ENCODE data around the gene TEX51.

TEX51 gene

DNA sequence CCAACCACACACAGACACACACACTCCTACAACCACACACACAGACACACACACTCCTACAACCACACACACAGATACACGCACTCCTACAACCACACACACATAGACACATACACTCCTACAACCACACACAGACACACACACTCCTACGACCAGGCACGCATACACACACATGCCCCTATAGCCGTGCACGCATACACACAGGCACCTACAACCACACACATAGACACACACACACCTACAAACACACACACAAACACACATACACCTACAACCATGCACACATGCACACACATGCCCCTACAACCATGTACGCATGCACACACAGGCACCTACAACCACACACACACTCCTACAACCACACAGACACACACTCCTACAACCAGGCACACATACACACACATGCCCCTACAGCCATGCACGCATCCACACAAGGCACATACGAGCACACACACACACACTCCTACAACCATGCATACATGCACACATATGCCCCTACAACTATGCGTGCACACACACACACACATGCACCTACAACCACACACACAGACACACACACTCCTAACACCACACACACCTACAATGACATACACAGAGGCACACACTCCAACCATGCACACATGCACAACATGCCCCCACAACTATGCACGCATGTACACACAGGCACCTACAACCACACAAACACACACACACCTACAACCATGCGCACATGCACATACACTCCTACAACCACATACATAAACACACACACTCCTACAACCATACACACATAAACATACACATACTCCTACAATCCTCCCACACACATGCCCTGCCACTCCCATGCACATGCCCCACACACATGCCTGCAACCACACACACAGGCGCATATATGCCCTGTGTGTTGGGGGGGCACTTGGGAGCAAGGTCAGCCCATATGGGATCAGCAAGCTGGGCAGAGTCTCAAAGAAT, 19.1 kb upstream of the TEX51 start:
- no peak for DNase-seq (ENCODE audit: low spot score)

DNA sequence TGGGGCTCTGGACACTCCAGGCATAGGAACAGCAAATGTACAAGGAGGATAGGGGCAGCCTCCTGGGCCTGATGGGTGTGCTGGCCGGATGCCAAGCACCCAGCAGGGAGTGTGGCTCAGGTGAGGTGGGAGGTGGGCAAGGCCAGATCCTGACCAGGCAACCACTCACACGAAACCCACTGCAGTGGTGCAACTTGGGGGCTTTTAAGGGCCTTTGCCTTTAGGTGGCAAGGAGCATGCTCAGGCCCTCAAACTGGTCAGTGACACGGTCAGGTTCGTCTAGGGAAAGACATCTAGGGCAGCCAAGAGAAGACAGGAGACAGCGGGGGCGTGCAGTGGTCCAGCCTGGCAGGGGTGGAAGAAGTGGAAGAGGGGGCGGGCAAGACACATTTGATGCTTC, 18.4 kb upstream of the TEX51 start:
- DNase-seq (ENCODE audit: low spot score) = no peak

DNA sequence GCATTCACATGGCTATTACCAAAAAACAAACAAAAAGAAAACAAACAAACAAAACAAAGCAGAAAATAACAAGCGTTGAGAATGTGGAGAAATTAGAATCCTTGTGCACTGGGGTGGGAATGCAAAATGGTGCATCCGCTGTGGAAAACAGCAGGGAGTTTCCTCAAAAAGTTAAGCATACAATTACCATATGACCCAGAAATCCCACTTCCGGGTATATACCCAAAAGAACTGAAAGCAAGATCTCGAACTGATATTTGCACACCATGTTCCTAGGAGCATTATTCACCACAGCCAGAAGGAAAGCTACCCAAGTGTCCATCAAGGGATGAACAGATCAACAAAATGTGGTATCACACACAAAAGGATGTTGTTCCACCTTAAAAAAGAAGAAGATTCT, 17.9 kb upstream of the TEX51 start:
- DNase-seq (ENCODE audit: low spot score) = no peak

DNA sequence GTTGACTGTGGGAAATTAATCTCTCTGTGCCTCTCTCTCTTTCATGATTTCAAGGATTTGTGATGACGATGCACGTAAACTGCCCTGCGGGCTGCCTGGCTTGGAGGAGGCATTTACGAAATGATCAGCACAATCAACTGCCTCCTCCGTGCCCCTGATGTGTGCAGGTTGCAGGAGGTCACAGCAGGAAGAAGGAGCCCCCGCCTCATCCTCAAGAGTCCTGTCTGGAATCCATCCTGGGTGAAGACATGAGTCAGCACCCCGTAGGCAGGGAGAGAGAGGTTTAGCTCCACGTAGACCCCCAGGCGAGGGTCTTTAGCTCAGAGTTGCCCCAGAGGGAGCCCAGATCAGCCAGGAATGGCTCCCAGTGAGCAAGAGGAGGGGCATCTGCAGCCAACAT, 17.1 kb upstream of the TEX51 start:
- DNase-seq (ENCODE audit: low spot score) = no peak

DNA sequence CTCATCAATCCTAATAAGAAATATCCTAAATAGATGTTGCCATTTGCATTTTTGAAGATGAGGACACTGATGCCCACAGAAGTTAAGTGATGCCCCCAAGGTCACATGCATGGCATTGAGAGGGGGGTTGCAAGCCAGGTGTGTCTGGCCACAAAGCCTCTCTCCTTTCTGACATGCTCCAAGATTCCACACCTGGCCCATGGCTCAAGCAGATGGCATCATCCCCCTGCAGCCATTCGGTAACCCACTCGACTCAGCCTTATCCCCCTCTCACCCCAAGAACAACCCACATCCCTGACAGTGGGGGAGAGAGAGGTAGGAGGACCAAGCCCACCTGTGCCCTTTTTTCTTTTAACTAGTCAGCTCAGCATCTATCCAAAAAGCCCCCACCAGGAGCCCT, 16.5 kb upstream of the TEX51 start:
- DNase-seq (ENCODE audit: low spot score) = no peak

DNA sequence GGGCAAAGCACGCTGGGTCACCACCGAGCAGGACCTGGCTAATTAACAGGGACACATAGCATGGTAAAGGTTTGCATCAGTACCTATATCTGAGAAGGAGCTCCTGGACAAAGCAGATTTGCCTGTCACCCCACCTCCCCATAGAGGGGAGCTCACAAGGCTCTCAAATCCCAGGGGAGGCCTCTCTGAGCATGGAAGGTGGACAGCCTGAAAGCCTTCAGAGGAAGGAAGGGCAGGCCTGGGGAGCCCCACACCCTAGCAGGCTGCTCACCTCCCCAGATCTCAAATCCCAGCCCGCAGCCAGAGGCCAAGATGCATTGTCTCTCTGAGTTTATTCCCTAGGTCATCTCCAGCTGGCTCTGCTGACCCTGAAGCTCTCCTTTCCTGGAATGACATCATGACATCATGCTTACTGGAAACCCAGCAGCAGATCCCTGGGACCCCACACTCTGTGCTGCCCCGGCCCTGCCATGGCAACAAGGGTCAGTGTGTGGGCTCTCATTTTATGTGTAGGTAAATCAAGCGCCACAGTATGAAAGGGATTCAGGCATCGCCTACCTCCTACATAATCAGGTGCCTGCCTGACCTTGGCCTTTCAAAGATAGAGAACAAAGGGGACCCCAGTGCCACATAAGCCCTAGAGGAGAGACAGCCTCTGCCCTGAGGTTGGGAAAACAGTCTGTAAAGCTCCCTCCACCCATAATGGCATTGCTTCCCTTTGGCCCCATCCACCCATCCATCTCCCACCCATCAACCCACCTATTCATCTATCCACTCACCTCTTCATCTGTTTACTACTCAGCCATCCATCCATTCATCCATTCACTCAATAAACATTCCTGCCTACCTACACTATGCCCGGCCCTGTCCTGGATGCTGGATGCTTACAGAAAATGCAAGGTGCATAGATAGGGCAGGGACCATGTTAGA, 15.7 kb upstream of the TEX51 start:
- no peak for DNase-seq (ENCODE audit: low spot score)

DNA sequence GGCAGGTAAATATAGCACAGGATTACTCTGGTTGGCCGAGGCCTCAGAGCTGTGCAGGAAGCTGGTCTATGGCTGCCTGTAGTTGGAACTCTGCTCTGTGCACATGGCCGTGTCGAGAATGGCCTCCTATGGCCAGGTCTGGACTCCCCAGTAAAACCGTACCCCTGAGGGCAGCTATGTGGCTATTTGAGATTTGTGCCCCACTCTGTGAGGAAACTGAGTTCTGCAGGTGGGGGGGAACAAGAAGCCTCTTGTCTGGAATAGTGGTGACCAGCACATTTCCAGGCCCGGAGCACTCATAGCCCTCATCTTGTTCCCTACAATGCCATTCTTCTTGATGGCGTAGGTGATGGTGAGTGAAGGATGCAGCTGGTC, 15.0 kb upstream of the TEX51 start:
- no peak for DNase-seq (ENCODE audit: low spot score)

DNA sequence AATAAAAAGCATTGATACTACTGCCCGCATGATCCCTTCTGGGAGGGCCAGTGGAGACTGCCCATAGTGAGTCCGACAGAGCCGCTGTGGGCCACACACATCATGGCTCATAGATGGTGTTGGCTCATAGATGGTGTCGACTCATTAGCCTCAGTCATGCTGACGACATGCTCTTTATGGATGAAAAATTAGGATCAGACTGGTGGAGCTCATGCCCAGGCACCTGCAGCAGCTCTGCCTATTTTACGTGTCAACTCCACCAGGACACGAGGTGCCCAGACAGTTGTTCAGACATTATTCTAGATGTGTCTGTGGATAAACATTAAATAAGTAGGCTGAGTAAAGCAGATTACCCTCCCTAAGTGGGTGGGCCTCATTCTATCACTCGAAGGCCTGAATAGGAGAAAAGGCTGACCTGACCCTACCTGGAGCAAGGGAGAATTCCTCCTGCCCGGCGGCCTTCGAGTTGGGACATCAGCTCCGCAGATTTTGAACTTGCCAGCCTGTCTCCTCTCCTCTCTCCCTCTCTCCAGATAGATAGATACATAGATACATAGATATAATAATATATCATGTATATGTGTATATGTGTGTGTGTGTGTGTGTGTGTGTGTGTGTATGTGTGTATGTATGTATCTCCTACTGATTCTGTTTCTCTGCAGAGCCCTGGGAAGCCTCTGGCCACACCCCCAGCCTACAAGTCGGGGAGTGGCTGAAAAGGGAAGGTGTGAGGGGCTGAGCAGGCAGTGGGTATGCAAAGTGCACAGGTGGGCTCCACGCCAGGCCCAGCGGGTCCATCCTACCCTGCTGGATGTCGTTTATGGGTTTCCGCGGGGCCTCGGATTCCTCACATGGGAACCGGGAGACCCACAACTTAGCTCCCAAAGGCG, 13.6 kb upstream of the TEX51 start:
- DNase-seq (ENCODE audit: low spot score) = no peak

DNA sequence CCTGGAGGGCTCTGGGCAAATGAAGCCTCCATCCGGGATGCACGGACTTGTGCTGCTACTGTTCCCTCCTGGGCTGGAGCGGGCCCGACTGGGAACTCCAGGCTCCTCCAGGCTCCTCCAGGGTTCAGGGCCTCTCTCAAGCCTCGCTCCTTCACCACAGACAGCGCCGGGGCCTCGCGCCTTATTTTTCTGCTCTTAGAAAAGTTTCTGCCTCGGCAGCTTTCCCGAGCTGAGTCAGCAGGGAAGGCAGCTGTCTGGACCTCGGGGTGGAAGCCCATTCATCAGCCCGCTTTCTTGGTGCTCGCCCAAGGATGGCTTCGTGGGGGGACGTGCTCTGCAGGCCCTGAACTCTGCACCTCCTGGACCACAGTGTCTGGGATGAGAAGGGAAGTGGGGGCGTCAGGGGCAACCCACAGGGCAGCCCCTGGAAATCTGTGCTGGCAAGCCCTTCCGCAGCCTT, 12.9 kb upstream of the TEX51 start:
- peak; percentile 1 for DNase-seq (ENCODE audit: low spot score)

DNA sequence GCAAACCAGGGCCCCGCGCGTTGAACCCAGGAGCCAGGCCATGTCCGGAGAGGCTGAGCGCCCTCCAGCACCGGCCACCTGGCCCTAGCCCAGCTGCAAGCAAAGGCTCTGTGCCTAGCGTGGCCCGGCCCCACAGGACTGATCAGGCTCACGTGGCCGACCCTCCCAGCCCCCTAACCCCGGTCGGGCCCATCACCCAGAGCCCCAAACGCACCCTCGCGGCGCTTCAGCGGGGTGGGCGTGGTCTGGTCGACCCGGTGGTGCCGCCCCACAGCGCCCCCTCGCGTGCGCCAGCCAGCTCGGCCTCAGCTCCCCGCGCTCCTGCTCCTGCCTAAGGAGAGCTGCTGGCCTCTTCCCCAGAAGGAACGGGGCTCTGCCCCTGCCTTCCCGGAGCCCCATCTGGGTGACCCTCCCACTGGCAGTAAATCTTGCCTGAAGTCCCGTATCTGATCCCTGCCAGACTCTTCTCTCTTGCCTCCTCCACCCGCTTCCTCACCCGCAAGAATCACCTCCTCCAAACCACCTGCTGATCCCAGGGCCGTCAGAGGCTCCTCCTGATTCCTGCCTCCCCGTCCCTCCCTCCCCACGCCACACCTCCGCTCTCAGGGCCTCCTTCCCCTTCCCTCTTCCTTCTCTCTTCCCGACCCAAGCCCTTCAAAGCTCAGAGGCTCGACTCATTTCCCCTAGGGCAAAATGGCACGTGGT, 12.3 kb upstream of the TEX51 start:
- peak; percentile 60 for DNase-seq (ENCODE audit: low spot score)

DNA sequence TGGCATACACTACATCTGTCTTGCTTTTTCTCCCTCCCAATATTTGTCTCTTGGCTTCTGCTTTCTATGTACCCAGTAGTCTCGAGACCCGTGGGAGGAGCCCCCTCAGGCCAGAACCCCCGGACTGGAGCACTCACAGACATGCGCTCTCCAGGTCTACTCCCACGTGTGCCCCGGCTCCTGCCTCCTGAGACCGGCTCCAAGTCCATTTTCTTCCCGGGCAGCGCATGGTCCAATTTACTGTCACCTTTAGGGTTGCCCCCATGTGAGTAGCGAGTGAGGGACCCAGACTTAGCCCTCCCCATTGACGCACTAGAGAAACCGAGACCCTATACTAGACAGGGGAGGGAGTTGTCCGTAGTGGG, 11.8 kb upstream of the TEX51 start:
- DNase-seq (ENCODE audit: low spot score) = no peak

DNA sequence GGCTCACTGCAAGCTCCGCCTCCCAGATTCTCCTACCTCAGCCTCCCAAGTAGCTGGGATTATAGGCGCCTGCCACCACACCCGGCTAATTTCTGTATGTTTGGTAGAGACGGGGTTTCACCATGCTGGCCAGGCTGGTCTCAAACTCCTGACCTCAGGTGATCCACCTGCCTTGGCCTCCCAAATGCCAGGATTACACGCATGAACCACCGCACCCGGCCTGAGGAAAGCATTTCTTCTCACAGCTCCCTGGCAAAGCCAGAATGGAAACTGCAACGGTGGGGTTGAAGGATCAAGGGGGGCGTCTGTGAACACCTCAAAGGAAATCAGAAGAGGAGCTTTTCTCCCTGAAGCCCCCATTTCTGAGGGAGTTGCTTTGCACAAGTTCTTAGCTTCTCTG, 11.2 kb upstream of the TEX51 start:
- no peak for DNase-seq (ENCODE audit: low spot score)

DNA sequence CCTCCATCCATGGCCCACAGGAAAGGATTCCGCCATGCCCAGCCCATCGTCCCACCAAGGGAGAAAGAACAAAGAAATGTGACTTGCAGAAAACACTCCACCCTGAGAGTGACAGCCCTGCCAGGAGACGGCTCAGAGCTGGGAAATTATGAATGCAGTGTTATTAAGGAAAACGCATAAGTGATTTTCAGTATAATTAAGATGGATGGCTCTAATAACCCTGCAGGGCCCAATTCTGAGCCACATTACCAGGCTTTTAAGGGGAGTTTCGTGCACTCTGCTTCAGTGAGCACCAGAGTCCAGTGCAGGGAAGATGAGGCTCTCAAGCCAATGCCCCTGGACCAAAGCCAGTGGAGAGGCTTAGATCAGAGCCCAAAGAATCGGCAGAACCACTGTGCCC, 10.6 kb upstream of the TEX51 start:
- DNase-seq (ENCODE audit: low spot score) = no peak

DNA sequence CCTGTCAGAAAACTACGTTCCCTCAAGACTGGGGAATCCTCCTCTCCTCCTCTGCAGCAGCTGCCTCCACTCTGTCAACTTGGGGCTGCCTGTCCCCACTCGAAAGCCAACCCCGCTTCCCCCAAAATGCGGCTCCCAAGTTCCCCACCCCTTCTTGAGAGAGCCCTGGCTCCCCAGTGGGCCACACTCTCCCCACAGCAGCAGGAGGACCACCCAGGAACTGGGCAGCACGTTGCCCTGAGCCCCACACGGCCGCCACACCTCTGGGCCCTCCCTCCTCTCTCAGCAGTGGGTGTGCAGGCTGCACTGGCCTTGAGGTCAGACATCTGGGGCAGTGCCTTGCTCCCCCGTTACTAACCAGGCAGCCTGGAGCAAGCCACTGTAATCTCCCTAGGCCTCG, 9.6 kb upstream of the TEX51 start:
- no peak for DNase-seq (ENCODE audit: low spot score)

DNA sequence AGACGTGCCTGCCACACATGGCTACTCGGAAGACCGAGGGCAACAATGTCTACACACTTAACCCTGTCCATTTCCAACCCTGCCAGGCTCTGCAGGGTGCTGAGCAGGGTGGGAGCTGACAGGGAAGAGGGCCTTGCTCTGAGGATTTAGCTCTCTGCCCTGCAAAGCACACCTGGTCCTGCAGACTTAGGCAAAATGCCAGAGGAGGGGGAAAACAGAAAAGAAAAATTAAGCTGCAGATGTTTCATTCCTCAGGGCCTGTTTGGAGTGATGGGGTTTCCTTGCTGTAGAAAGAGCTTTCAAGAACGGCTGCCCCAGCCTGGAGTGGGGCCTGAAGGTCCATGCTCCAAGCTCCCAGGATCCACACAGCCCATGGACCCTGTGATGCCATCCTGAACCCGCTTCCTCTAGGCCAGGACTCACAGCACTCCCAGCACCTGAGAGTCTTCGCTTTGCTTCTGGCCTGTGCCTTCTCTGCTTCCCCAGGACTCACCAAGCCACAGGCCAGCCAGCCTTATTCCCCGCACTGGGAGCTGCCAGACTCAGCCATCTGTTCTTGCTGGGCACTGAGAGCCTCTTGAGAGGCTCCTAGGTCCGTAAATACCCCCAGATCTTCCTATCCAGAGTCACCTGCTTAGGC, 9.1 kb upstream of the TEX51 start:
- no peak for DNase-seq (ENCODE audit: low spot score)

DNA sequence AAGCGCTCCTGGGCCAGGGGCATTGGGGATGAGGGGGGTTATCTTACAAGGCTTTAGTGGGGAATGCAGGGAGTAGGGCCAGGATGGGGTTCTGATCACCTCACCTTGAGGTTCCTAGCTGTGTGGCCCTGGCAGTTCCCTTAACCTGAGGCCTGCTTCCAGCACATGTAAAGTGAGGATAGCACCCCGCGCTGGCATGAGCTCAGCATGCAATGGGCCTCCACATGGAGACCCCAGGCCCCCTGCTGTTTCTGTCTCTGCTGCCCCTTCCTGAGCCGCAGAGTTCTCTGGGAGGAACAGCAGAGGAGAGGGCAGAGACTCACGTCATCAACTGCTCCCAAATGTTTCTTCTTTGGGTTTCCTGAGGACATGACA, 8.6 kb upstream of the TEX51 start:
- DNase-seq (ENCODE audit: low spot score) = no peak

DNA sequence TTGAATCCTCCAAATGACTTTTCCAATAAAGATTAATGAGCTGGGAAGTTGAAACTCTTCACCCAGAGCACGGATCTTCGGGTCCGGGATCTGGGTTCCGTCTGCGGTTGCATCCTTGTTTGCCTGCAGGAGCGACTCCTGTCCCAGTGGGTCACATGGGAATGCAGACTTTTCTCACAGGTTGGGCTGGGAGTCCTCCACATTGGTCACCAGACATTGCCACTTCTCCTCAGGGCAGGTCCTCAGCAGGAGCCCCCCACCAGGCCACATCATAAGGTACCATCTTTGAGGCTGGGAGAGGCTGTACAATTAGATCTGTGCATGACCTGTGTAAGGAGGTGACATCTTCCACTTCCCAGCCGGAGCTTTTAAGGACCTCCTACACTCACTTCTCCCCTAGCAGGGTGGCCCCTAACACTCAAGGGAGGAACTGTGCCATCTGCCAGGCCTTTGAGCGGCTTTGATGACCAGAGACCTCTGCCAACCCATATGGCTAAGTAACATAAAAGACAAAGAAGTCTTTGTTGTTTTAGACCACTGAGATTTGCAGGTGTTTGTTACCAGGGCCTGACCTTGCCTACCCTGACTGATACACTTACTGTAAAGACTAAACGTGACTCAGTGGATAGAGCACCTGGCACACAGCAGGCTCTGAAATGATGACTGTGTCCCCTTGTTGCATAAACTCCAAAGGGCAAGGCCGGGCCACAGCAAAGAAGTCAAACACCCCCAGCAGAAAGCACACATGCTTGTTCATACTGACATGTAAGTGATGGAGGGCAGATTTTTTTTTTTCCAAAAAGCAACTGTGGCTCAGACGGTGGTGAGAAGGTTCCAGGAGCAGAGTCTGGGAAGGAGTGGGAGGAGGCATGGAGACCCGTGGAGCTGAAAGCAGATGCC, 7.9 kb upstream of the TEX51 start:
- DNase-seq (ENCODE audit: low spot score) = no peak

DNA sequence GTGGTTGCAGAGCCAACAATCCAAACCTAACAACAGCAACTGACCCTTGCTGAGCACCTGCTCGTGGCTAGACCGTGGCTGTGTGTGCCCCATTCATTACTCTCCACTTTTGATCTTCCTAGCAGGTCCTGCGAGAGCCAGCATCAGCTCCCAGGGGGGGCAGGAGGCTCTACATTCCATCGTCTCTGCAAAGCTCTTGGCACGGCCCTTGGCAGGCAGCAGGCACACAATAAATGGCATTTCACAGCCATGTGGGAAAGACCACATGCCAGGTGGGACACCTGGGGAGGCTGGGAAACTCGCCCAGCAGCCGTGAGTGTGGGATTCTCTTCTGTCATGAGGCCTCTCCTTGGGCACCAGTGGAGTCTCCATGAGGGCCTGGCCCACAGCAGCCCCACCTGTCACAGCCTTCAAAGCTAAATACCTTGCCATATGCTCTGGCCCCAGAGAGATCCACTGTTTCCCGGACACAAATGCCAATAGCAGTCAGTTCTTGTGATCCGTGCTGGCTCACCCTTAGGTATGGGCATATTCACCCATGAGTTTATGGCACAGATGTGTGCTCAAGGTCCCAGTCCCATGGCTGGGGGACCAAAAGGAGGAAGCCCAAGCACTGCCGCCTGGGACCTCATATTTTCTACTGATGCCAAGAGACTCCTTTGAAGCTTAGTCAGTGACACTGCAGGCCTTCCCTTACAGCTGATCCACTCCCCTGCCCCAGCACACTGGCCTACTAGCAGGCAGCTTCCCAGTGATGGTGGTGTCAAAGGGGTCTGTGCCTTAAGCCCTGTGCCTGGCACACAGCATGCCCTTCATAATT, 6.8 kb upstream of the TEX51 start:
- DNase-seq (ENCODE audit: low spot score) = no peak

DNA sequence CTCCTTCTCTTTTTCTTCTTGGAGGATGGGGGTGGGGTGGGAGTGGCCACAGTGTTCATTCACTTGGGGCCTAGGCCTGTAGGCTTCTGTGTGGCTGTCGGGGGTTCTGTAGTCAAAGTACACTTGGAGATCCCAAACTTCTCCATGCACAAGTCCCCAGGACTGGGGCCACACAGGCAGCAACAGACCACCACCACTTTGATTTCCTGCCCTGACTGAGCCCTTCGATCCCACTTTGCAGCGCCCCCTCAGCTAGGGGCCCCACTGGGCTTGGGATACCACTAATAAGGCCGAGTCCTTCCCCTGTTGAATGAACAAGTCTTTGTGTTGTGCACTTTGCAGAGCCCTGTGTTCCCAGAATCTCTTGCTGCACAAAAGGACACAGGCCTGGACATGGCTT, 5.5 kb upstream of the TEX51 start:
- no peak for DNase-seq (ENCODE audit: low spot score)
